CD4-positive, alpha-beta T cell treated with Interleukin-17A for 1 hour (primary cell): ENCODE data around the gene LRFN2.

Source experiments
- DNase-seq: peaks from one replicate; pipeline ENCODE4 v3.0.0-alpha.2; 2020

LRFN2 gene

DNA sequence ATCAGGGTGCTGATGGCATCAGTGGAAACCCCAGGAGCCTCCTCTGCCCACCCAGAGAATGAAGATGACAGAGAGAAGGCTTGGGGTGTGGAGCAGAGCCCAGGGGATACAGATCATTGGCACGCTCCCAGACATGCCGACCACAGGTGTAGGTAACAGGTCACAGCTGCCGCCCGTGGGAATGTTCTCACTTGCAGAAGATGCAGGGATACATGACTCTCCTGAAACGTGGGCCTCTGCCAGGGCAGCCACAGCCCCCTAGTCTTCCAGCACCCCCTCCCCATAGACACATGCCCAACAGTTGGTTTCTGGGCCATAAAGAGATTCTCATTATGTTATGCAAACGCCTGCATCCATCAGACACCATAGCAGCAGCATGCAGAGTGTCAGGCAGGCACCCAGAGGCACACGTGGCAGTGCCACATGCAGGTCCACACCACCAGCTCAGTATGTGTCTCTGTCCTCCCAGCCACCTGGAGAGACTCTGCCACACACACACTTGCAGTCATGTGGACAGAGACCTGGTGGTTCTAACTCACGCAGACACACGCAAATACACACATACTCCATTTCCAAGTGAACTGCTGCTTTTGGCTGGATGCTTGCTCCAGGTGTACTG lies 45.5 kb downstream of the LRFN2 start:
- DNase-seq = no peak

DNA sequence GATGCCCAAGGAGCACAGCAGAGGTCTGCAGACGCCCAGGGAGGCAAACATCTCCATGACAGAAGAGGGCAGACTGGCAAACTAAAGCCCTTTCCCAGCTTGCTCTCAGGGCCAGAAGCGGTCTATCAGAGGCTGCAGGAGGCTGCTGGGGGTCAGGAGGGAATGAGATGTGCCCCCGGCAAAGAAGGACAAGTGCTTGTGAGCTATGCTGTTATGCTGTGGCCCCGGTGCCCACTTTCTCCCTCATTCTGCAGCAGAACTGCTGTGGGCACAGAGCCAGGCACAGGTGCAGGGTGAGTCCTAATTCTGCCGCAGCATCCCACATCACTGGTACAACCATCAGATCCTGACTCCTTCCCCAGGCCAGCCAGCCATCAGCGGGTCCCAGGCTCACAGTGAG lies 46.4 kb downstream of the LRFN2 start:
- DNase-seq = no peak

DNA sequence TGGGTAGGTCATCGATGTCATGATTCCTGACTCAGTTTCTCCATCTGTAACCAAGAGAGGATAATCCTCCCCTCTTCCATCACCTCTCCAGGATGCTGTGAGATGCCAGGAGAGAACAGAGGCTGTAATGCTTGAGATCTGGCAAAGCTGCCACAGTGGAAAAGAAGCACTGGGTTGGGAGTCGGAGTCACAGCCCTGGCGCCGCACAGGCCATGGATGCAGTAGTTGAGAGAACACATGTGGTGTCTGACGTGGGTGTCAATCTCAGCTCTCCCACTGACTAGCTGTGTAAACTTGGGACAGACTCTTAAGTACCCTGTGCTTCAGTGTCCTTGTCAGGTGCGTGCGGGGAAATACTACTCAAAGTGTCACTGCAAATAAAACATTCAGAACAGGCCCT lies 47.3 kb downstream of the LRFN2 start:
- no peak for DNase-seq

- DNase-seq = no peak
These were observed 48.6 kb downstream of the LRFN2 start for GRCh38 chr6:40538556-40538955.

- DNase-seq = no peak
These were observed 49.7 kb downstream of the LRFN2 start for GRCh38 chr6:40537446-40537845.

- DNase-seq = no peak
These were observed 50.7 kb downstream of the LRFN2 start for GRCh38 chr6:40536442-40536841.

- DNase-seq = no peak
These were observed 51.3 kb downstream of the LRFN2 start for GRCh38 chr6:40535819-40536380.

GRCh38 chr6:40535110-40535818 lies 51.9 kb downstream of the LRFN2 start:
- DNase-seq = no peak

- no peak for DNase-seq
These were observed 54.7 kb downstream of the LRFN2 start for GRCh38 chr6:40532349-40533000.

- no peak for DNase-seq
These were observed 57.2 kb downstream of the LRFN2 start for GRCh38 chr6:40529919-40530318.

DNA sequence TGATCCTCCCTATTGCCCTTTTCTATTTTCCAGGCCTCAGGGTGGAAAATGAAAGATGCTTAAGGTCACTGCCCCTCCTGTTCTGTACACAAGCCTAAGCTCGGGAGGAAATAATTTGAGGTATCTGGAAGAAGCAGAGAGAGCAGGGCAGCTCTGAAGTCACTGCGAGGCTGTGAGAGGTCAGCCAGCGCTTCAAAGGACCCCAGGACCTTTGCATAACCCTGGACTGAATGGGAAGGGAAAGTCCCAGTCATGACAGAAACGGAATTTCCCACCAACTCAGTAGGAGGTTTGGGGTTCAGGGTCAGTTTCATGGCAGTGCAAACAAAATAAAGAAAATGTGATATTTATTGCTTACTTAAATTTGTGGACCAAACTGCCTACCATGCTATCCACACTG lies 58.1 kb downstream of the LRFN2 start:
- DNase-seq = no peak

DNA sequence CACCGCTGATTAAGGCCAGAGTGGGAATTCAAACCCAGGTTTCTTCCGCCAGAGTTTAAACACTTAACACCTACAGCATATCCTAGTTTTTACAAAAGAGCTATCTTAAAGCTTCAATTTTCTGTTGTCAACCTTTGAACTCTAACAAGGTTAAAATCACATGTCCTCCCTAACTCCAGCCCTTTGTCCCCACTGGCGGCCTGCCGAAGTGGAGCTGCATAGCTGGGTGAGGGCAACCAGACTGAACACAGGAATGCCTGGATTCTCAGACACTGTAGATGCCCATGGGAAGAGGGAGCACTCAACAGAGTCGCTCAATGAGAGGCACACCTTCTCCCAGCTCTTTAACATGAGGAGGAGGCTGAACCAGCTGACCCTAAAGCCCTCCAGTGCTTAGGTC lies 59.1 kb downstream of the LRFN2 start:
- DNase-seq = no peak

GRCh38 chr6:40526036-40526435 lies 61.1 kb downstream of the LRFN2 start:
- DNase-seq = no peak

GRCh38 chr6:40524797-40525585 lies 62.2 kb downstream of the LRFN2 start:
- DNase-seq = no peak

DNA sequence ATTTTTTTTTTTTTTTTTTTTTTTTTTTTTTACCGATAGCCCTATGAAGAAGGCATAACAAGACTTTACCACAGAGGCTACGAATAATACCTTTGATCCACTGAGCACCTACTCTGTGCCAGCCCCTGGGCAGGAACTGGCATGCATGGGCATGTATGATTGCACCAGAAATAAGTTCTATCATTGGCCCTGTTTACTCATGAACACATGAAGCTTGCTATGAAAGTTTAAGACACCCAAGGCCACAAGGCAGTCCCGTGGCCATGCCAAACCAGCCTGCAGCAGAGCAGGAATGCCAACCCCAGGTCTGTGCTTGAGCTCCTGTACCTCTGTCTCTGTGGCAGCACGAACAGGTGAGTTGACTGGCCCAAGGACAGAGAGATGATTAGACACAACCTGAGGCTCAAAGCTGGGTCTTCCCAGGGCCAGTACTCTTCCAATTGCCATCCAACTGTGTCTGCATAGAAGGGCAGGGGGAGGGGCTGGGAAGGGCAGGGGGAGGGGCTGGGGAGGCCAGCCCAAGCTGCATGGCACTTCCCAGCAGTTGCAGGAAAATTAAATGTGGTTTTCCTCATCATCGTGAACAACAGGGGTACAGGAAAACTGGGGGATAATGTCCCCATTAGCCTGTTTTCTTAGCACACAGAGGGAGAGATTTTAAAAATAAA lies 63.5 kb downstream of the LRFN2 start:
- no peak for DNase-seq

DNA sequence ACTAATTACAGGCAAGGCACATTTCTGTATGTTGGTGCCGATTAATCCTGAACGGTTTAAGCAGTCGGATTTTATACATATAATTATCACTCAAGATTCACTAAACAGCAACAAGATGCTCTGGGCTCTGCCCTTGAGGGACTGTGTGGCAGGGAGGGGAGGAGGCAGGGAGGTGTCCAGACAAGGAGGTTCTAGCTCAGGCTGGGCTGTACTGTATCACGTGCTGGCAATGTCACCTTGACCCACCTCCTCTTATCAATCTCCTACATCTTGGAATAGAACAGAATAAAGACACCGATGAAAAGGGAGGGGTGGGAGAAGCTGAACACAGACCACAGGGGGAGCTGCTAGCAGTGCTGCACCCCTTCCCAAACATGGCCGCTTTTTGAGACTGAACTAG lies 65.7 kb downstream of the LRFN2 start:
- no peak for DNase-seq

GRCh38 chr6:40520678-40521077 lies 66.5 kb downstream of the LRFN2 start:
- no peak for DNase-seq

GRCh38 chr6:40520084-40520483 lies 67.1 kb downstream of the LRFN2 start:
- no peak for DNase-seq

- DNase-seq = no peak
These were observed 69.5 kb downstream of the LRFN2 start for GRCh38 chr6:40517654-40518053.

GRCh38 chr6:40516429-40516828 lies 70.7 kb downstream of the LRFN2 start:
- DNase-seq = no peak

DNA sequence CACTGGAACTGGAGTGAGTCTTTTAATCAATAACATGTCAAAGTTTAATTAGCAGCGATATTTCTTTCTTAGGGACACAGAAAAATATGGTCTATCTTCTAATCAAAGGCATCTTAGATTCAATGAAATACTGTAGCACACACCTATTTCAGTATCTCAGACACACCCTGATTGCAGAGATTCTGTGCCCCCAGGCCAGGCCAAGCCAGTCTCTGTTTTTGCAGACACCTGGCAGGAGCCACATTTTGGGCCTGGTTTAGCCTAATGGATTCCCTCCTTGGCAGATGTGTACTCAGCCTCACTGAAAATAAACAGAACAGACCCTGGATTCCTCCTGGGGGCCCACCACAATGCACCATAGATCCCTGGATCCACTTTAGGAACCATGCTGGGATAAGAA lies 74.8 kb downstream of the LRFN2 start:
- no peak for DNase-seq

DNA sequence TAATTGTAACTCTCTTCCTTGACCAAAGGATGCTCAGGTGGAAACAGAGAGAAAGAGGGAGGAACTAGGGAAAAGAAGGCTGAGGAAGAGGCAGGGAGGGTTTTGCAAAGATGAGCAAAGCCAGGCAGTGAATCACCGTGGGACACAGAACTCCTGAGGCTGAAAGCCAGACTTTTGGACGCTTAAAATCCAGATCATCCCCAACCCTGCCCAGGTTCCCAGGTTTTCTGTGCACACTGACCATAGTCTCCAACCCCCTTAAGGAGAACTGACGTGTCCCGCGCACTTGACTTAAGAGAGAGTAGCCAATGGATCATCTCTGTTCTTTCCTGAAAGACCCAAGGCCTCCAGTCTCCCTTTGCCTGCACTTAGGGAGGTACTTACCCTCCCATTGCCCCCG lies 75.3 kb downstream of the LRFN2 start:
- DNase-seq = no peak

- no peak for DNase-seq
These were observed 76.7 kb downstream of the LRFN2 start for GRCh38 chr6:40510442-40510841.
